Left renal cortex interstitium (tissue), 4 donors: ENCODE data around the gene EIF3B. TPM values are rescaled to one million over a fixed set of nuclear protein-coding genes. Genes with fewer than 3 reads are reported as not detected.
"Not testable (repeated sequence)": the region's sequence is repeated elsewhere in the genome, so short reads cannot be mapped to it uniquely, and the experiment has no call there.

Experiments
- DNase-seq, 4 donors: peaks; one replicate each; pipeline ENCODE4 v3.0.0-alpha.2; 2013; ENCODE audit warnings: low read depth in 4 of 4, low spot score in 2 of 4, missing footprints in 1 of 4
- polyA plus RNA-seq, 4 donors: library from polyadenylated mRNA; unstranded; fragments of 120-200 nt; gene quantifications; one replicate each; pipeline ENCODE4 v1.2.1, GENCODE V29; 2013; ENCODE audit not compliant: insufficient read length in 4 of 4

Gene EIF3B
- polyA plus RNA-seq, 4 donors: 136 to 174 (median 148) TPM

DNA sequence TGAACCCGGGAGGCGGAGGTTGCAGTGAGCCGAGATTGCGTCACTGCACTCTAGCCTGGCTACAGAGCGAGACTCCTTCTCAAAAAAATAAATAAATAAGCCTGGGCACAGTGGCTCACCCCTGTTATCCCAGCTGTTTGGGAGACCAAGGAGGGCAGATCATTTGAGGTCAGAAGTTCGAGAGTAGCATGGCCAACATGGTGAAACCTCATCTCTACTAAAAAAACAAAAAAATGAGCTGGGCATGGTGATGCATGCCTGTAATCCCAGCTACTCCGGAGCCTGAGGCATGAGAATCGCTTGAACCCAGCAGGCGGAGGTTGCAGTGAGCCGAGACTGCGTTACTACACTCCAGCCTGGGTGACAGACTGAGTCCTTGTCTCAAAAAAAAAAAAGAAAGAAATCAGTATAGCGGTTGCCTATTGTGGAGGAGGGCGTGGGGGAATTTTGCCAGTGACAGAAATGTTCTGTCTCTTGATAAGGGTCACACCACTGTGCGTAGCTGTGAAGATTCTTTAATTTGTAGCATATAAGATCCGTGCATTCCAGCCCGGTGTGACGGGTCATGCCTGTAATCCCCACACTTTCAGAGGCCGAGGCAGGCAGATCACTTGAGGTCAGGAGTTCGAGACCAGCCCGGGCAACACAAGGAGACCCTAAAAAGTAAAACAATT lies 17.9 kb upstream of the EIF3B start:
- DNase-seq: no peak

DNA sequence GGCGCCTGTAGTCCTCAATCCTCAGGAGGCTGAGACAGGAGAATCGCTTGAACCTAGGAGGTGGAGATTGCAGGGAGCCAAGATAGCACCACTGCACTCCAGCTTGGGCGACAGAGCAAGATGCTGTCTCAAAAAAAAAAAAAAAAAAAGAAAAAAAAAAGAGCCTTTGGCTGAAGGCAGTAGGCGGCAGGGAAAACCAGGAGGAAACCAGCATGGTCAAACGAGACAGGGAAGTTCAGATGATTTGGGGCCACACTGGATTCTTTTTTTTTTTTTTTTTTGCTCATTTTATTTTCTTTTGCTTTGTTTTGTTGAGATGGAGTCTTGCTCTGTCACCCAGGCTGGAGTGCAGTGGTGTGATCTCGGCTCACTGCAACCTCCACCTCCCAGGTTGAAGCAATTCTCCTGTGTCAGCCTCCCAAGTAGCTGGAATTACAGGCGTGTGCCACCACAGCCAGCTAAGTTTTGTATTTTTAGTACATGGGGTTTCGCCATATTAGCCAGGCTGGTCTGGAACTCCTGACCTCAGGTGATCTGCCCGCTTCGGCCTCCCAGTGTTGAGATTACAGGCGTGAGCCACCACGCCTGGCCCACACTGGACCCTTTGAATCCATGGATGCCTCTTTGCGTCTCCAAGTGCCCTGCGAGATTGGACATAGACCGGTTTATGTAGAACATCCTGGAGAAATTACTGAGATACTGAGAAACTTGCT lies 7.1 kb upstream of the EIF3B start:
- not testable (repeated sequence) for DNase-seq

DNA sequence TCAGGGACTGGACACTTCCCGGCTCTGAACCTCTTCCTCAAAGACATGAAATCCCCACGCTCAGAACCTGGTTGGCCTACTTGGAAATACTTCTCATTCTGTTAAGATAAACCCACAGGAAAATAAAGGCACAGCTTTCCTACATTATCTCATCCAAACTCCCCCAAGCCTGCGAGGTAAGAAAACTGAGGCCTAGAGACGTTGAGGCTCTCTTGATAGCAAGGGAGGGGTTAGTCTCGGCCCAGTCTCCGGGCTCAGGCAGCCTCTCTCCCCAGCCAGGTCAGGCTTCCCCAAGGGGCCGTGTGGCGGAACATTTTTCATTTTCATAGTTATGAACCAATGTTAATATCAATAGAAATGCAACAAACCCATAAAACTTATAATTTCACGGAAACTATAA lies 4.6 kb upstream of the EIF3B start:
- DNase-seq: no peak

DNA sequence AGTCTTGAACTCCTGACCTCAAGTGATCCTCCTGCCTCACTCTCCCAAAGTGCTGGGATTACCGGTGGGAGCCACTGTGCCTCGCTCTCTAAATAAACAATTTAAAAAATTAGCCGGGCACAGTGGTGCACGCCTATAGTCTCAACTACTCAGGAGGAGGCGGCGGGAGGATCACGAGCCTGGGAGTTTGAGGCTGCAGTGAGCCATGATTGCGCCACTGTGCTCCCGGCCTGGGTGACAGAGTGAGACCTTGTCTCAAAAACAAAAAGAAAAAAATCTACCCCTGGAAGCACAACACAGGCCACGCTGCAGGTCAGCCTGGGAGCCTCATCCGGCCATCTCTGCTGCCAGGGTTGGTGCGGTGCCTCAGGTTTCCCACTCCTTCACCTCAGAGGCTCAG lies 3.8 kb upstream of the EIF3B start:
- DNase-seq: no peak

DNA sequence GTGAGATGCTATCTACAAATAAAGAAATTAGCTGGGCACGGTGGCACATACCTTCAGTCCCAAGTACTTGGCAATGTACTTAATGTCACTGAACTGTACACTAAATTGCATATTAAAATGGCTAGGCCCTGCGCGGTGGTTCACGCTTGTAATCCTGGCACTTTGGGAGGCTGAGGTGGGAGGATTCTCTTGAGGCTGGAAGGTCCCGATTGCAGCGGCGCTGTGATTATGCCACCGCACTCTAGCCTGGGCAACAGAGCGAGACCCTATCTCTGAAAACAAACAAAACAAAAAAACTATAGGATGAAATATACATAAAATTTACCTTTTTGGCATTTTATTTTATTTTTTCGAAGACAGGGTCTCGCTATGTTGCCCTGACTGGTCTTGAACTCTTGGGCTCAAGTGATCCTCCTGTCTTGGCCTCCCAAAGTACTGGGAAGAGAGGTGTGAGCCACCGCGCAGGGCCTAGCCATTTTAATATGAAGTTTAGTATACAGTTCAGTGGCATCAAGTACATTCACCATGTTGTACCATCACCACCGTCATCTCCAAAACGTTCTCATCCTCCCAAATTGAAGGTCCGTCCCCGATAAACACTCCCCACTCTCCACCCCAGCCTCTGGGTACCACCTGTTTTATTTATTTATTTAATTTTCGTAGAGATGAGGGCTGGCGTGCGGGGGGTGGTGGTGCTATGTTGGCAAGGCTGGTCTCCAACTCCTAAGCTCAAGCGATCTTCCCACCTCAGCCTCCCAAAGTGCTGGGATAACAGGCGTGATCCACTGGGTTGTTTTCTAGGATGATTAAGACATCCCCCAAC lies 1.3 kb upstream of the EIF3B start:
- no peak for DNase-seq

DNA sequence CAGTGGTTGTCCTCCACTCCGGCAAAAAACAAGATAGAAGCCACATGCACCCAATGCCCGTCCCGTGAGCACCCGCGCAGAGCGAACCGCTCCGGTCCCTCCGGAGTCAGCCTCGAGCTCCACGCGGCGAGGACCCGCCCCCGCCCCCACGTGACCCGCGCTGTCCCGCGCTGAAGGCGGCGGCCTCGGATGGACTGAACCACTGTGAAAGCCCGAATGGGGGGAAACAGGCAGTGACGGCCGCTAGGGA lies 766 bp upstream of the EIF3B start:
- peak in 1 of 4 donors; percentile 80 for DNase-seq

DNA sequence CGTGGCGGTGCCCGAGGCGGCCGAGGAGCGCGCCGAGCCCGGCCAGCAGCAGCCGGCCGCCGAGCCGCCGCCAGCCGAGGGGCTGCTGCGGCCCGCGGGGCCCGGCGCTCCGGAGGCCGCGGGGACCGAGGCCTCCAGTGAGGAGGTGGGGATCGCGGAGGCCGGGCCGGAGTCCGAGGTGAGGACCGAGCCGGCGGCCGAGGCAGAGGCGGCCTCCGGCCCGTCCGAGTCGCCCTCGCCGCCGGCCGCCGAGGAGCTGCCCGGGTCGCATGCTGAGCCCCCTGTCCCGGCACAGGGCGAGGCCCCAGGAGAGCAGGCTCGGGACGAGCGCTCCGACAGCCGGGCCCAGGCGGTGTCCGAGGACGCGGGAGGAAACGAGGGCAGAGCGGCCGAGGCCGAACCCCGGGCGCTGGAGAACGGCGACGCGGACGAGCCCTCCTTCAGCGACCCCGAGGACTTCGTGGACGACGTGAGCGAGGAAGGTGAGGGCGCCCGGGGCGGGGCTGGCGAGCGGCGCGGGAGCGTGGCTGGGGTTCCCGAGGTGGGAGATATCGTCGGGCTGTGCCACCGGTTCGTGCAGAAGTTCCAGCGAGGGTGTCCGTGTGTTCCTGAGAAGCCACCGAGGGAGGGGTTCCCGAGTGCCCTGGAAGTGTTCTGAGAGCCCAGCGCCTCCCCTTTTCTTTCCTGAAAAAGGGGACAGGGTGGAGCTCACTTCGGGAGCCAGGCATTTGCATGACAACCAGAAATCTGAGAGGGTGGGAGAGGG lies 495 bp downstream of the EIF3B start:
- DNase-seq: no peak

DNA sequence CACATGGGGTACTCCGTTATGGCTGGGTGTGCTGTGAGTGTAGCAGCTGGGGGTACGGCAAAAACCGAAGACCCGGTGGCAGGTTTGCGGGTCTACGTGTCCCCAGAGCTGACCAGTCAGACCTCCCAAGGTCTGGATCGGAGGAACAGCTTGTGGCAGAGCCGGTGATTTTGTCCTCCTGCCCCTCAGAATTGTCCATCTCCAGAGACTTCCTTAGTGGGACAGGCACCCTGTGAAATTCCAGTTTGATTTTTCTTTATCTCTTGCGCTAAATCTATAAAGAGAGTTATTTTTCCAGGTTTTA lies 1.0 kb downstream of the EIF3B start:
- no peak for DNase-seq

DNA sequence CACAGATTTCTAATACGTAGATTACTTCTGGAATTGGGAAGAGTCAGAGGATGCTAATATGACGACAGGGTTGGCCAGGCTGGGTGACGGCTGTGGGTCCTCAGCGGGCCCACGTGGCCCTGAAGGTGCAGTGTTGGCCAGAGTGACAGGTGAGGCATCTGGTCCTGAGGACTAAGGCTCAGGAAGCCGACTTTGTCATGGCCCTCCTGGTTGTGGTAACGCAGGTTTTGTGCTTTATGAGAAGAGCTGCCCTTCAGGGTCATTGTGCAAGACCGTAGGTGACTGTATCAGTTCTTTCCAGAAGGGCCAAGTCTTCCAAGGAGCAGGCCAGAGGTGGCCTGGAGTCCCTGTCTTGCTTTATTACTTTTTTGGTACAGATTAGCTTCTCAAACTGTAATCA lies 2.5 kb downstream of the EIF3B start:
- no peak for DNase-seq

DNA sequence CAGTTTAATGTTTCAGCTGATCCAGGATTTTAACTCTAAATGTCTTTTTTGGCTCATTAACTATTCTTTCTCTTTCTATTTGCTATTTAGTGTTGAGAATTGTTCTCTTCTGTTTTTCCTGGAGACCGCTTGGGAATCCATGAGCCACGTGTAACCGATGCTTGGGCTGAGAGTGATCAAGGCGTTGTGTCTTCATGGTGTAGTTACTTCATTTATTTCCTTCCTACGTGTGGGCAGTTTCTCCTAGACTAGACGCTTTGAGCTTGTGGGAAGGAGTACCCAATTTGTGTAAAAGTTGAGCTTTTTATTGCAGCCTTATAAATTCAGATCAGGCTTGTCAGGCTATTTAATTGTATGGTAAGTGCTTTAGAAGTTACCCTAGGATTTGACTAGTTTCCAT lies 2.9 kb downstream of the EIF3B start:
- DNase-seq: no peak

DNA sequence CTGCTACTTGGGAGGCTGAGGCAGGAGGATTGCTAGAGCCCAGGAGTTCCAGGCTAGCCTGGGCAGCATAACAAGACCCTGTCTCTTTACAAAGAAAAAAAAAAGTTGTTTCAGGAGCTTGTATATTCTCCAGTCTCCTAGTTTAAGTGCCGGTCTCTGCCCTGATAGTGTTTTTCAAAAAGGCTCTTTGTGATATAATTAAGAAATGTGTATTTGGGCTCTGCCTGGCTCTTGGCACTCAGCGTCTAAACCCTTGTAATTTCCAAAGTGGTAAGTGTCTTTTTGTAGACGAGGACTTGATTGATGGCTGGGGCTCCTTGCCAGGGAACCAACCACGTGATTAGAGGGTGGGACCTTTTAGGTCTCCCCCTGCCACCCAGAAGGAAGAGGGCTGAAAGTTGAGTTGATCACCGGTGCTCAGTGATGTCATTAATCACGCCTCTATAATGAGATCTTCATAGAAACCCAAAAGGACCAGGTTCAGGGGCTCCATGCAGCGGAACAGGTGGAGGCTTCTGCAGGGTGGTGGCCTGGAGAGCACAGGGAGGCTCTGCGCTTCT lies 4.4 kb downstream of the EIF3B start:
- DNase-seq: no peak

DNA sequence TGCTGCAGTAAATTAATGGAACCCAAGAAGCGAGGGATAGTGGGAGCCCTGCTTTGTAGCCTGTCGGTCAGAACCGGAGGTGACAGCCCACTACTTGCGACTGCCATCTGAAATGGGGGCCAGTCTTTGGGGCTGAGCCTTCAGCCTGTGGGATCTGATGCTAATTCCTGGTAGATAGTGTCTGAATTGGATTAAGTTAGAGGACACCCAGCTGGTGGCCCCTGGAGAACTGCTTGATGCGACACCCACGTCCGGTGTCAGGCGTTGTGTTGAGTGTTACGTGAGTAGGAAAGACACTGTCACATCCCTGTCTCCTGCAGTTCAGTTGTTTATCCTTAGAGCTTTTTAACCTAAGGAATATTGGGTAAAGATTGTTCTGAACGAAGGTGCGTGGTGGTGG lies 5.0 kb downstream of the EIF3B start:
- DNase-seq: no peak

DNA sequence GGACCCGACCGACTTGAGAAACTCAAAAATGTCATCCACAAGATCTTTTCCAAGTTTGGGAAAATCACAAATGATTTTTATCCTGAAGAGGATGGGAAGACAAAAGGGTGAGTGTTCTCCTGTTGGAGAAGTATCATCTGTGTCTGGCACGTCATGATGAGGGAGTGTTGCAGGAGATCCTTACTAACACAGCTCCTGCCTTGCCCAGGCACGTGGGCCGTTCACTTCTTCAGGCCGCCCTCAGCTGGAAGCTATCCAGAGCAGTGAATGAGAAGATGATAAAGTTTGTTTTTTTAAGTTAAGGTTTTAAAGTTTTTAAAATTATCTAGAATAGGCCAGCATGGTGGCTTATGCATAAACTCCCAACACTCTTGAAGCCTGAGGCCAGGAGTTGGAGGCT lies 6.2 kb downstream of the EIF3B start:
- no peak for DNase-seq

DNA sequence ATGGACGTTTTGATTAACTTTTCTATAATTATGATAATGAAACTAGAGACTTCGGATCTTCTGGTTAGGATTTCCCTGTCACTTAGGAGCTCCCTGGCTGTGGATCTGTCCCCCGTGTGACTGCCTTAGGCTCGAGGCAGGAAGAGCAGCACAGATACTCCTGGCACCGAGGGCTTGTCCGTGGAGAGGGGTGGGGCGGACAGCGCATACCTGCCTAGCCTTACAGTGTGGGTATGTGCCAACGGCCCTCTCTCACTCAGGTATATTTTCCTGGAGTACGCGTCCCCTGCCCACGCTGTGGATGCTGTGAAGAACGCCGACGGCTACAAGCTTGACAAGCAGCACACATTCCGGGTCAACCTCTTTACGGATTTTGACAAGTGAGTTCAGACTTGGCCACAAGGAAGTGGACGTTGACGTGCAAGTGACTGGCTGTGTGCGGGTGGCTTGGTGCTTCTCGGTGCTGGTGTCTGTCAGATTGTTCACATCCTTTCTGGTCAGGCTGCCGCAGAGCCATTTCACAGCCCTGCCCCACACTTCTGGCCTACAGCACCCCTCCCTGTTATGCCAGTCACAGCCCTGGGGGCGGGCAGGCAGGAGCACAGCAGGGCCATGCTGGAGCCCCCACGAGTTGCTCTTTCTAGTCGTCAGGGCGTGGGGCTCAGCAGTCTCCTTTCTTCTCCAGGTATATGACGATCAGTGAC lies 7.9 kb downstream of the EIF3B start:
- no peak for DNase-seq

DNA sequence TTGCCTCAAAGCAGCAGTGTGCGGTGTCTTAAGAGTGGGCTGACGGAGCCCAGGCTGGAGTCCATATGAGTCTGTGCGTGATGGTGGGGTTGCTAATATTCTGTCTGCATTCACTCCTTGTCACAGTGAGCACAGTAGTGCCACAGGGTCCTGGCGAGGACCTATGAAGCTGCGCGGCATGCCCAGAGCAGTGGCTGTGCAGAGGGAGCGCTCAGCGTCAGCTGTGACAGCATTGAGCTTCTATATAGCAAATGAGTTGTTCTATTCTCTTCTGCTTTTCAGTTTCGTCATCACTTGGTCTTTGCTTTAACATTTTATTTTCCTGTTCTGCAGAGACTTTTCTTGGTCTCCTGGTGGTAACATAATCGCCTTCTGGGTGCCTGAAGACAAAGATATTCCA lies 14.5 kb downstream of the EIF3B start:
- DNase-seq: no peak

DNA sequence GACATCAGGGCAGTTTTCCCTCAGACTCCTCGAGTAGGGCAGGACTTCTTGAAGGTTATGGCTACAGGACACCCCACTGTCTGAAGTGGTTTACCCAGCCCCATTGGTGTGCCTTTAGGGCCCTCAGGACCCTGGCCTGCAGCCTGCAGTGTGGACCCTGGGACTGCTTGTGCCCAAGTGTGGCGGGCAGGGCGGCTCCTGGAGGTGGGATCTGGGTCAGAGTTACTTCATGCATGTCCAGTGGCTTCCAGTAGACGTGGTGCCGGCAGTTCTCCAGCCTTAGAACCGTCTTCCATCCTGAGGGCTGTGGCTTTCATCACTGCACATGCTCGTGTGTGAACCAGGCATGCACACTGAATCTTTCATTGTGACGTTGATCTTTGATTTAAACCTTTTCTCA lies 16.7 kb downstream of the EIF3B start:
- no peak for DNase-seq

DNA sequence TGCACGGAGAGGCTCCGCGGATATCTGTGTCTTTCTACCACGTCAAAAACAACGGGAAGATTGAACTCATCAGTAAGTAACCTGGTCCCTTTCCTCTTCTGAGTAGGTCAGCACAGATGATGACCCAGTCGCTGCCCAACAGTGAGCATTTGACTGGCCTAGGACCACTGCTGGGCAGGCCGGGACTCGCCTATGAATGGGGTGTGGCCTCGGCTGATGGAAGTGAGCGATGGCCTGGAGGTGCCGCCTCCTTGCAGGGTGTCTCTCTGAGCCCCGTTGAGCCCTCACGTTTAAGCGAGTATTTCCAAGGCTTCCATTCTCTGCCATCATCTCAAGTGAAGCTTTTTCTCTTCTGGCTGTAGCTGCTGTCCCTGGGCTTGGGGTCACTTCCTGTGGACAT lies 18.1 kb downstream of the EIF3B start:
- DNase-seq: no peak

DNA sequence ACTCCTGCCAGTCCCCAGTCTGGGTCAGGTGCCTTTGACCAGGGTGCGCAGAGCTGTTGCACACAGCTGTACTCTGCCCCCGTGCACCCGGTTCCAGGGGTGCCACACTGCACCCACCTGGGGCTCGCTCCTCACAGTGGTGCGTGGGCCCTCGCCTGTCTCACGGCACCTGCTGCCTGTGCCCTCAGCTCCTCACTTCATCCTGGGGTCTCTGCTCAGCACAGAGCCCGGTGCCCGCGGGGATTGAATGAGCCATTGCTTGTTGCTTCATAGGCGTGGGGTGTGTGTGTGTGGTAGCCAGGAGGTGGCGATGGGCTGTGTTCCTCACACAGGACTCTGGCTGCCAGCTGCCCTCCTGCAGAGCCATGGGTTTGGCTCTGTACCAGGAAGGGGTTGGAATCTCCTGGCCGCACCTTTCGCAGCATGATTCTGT lies 18.5 kb downstream of the EIF3B start:
- DNase-seq: no peak

DNA sequence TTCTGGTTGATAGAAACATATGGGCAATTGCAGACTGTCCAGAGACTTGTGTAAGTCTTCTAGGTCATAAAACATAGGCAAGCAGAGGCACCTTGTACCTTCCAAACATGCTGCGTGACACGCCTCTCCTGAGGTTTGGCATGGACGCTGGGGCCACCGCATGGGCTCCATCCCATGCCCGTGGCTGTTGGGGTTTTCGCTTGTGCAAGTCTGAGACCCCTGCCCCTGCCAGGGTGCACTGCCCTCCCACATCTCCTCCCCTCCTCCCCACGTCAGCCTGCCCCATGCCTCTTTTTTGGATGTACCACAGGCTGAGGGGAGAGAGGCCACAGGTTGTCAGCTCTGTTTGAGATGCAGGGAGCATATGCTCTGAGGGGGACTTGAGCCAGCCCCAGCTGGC lies 19.0 kb downstream of the EIF3B start:
- no peak for DNase-seq

DNA sequence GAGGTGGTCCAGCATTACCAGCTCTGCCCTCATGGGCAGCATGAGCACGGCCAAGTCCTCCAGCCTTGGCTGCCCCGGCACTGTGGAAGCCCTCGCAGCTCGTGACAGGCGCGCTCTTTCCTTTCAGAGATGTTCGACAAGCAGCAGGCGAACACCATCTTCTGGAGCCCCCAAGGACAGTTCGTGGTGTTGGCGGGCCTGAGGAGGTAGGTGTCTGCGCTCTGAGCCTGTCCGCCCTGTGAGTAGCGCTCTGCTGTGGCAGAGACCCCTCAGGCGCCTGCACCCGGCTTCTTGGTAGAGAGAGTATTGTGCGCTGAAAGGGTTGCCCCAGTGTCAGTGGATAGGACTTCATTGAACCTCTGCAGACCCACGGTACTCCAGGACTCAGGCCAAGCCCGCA lies 19.8 kb downstream of the EIF3B start:
- no peak for DNase-seq
